IMR-90 (cell line): ENCODE data around the gene NPR3. TPM values are rescaled to one million over a fixed set of nuclear protein-coding genes. Genes with fewer than 3 reads are reported as not detected.

ENCODE experiments used
- ATAC-seq: fragments of 200-7000 bp; cut with Tn5 transposase; 2 replicates; pipeline ENCODE4 v1.9.1; 2020; ENCODE audit warnings: low read depth, mild to moderate bottlenecking, moderate library complexity
- BruUV-seq: library from RNA; stranded (reverse); fragments of 400-500 nt; replicated peaks from 2 replicates; lab custom pipeline; 2021; lab: Mats Ljungman, UMichigan
- CTCF ChIA-PET: fragments of 300-600 bp; formaldehyde crosslinking; extraction: SDS; loops from one replicate; lab custom pipeline; 2021; ENCODE audit warnings: antibody characterized with exemption; lab: Yijun Ruan, JAX
- POLR2A ChIA-PET: fragments of 300-600 bp; sonication (Branson Sonifier 250); formaldehyde crosslinking; loops from one replicate; lab custom pipeline; 2022; ENCODE audit warnings: antibody characterized with exemption; ENCODE audit not compliant: unreplicated experiment; lab: Charles Lee
- DNase-seq: peaks from one replicate; pipeline ENCODE4 v3.0.0; 2013
- H2AFZ ChIP-seq: replicated peaks from 2 replicates; pipeline ENCODE3; 2013; ENCODE audit warnings: low read length, mild to moderate bottlenecking; ENCODE audit not compliant: poor library complexity
- H2AK5ac ChIP-seq: 2 replicates; pipeline ENCODE4 v1.6.1; 2013; ENCODE audit warnings: low read depth, low read length, inconsistent platforms
- H2AK9ac ChIP-seq: replicated peaks from 2 replicates; pipeline ENCODE3; 2013; ENCODE audit warnings: mild to moderate bottlenecking, low read depth, low read length, moderate library complexity; ENCODE audit not compliant: poor library complexity
- H2BK120ac ChIP-seq: 2 replicates; pipeline ENCODE4 v1.6.1; 2013; ENCODE audit warnings: low read depth, low read length, inconsistent platforms
- H2BK15ac ChIP-seq: 3 replicates; pipeline ENCODE4 v1.6.1; 2013; ENCODE audit warnings: low read depth, low read length, inconsistent platforms
- H2BK20ac ChIP-seq: 2 replicates; pipeline ENCODE4 v1.6.1; 2013; ENCODE audit warnings: low read depth, mild to moderate bottlenecking, inconsistent platforms, low read length, moderate library complexity
- H2BK5ac ChIP-seq: 2 replicates; pipeline ENCODE4 v1.6.1; 2013; ENCODE audit warnings: mild to moderate bottlenecking, low read depth, low read length, inconsistent platforms; ENCODE audit not compliant: poor library complexity, severe bottlenecking
- H3K14ac ChIP-seq: replicated peaks from 2 replicates; pipeline ENCODE4 v1.6.1; 2013; ENCODE audit warnings: low read depth, low read length, inconsistent platforms
- H3K18ac ChIP-seq: 2 replicates; pipeline ENCODE4 v1.6.1; 2013; ENCODE audit warnings: low read depth, low read length, control low read depth
- H3K23ac ChIP-seq: 2 replicates; pipeline ENCODE4 v1.6.1; 2013; ENCODE audit warnings: low read depth, low read length, inconsistent platforms
- H3K27ac ChIP-seq: 2 replicates; pipeline ENCODE4 v1.5.1; 2013; ENCODE audit warnings: mild to moderate bottlenecking, control low read depth, low read length; ENCODE audit not compliant: insufficient read depth
- H3K27me3 ChIP-seq: 2 replicates; pipeline ENCODE4 v1.6.1; 2013; ENCODE audit warnings: low read length; ENCODE audit not compliant: control insufficient read depth, insufficient read depth
- H3K36me3 ChIP-seq: 2 replicates; pipeline ENCODE4 v1.6.1; 2013; ENCODE audit warnings: low read length, mixed read lengths; ENCODE audit not compliant: control insufficient read depth, insufficient read depth
- H3K4ac ChIP-seq: 2 replicates; pipeline ENCODE4 v1.6.1; 2013; ENCODE audit warnings: low read depth, low read length, inconsistent platforms
- H3K4me1 ChIP-seq: 2 replicates; pipeline ENCODE4 v1.6.1; 2013; ENCODE audit warnings: low read length, mixed read lengths; ENCODE audit not compliant: control insufficient read depth, insufficient read depth
- H3K4me2 ChIP-seq: 2 replicates; pipeline ENCODE4 v1.6.1; 2013; ENCODE audit warnings: low read depth, mild to moderate bottlenecking, control low read depth, low read length, moderate library complexity
- H3K4me3 ChIP-seq: 2 replicates; pipeline ENCODE4 v1.5.1; 2013; ENCODE audit warnings: low read depth, mild to moderate bottlenecking, control low read depth, low read length, moderate library complexity; ENCODE audit not compliant: insufficient read depth
- H3K56ac ChIP-seq: 2 replicates; pipeline ENCODE4 v1.6.1; 2013; ENCODE audit warnings: low read length, inconsistent platforms; ENCODE audit not compliant: insufficient read depth; ENCODE audit errors: extremely low read depth
- H3K79me1 ChIP-seq, 2 experiments: 2 replicates each; pipeline ENCODE4 v1.6.1; 2013; ENCODE audit warnings: low read length in 2 of 2, inconsistent platforms in 1 of 2, low read depth in 1 of 2
- H3K9ac ChIP-seq: 2 replicates; pipeline ENCODE4 v1.6.1; 2013; ENCODE audit warnings: low read depth, low read length, control low read depth
- H3K9me1 ChIP-seq: 2 replicates; pipeline ENCODE4 v1.6.1; 2013; ENCODE audit warnings: low read length, inconsistent platforms; ENCODE audit not compliant: insufficient read depth
- H3K9me3 ChIP-seq: 2 replicates; pipeline ENCODE4 v1.6.1; 2013; ENCODE audit warnings: low read length; ENCODE audit not compliant: control insufficient read depth, insufficient read depth
- H4K20me1 ChIP-seq: 2 replicates; pipeline ENCODE4 v1.6.1; 2013; ENCODE audit warnings: low read length, inconsistent platforms; ENCODE audit not compliant: insufficient read depth
- H4K5ac ChIP-seq: 2 replicates; pipeline ENCODE4 v1.6.1; 2013; ENCODE audit warnings: mild to moderate bottlenecking, low read depth, low read length, control low read depth
- H4K8ac ChIP-seq, 2 experiments: 2 replicates each; pipeline ENCODE4 v1.6.1; 2013; ENCODE audit warnings: low read depth in 2 of 2, low read length in 2 of 2, control low read depth in 1 of 2, inconsistent platforms in 1 of 2
- H4K91ac ChIP-seq: 2 replicates; pipeline ENCODE4 v1.6.1; 2013; ENCODE audit warnings: low read depth, low read length, inconsistent platforms; ENCODE audit not compliant: insufficient read depth
- CHD1 ChIP-seq: IDR thresholded peaks from 2 replicates; pipeline ENCODE4 v1.6.1; 2012; ENCODE audit warnings: low read depth, low read length, improper control_type of control experiment
- FOS ChIP-seq: fragments of 150-350 bp; IDR thresholded peaks from 2 replicates; pipeline ENCODE4 v1.6.1; 2016; ENCODE audit warnings: low read depth, low read length
- MAFK ChIP-seq: IDR thresholded peaks from 2 replicates; pipeline ENCODE4 v1.6.1; 2012; ENCODE audit warnings: low read depth, low read length, improper control_type of control experiment
- MAZ ChIP-seq: IDR thresholded peaks from 2 replicates; pipeline ENCODE4 v1.6.1; 2012; ENCODE audit warnings: low read depth, mild to moderate bottlenecking, low read length, improper control_type of control experiment, moderate library complexity, borderline replicate concordance
- MXI1 ChIP-seq: IDR thresholded peaks from 2 replicates; pipeline ENCODE4 v1.6.1; 2012; ENCODE audit warnings: low read depth, mild to moderate bottlenecking, low read length, moderate library complexity, borderline replicate concordance
- NFE2L2 ChIP-seq: fragments of 150-350 bp; IDR thresholded peaks from 2 replicates; pipeline ENCODE4 v1.6.1; 2016; ENCODE audit warnings: low read depth, mild to moderate bottlenecking, low read length
- RCOR1 ChIP-seq: IDR thresholded peaks from 2 replicates; pipeline ENCODE4 v1.6.1; 2012; ENCODE audit warnings: mild to moderate bottlenecking, low read length, improper control_type of control experiment; ENCODE audit not compliant: insufficient replicate concordance
- WGBS, 2 experiments: methylation state at CpG; one replicate each; pipeline versions ENCODE4 v1.1.5 to v1.1.7; 2013; ENCODE audit warnings: missing lambda C conversion rate in 2 of 2; ENCODE audit not compliant: insufficient read length in 1 of 2; ENCODE audit errors: extremely low coverage in 2 of 2; 5-methylcytosine and 5-hydroxymethylcytosine counted together
- dilution Hi-C: fragments of 300-500 bp; cut with HindIII; formaldehyde crosslinking; loops from one replicate; pipeline ENCODE4 v1.14.3; 2018; ENCODE audit warnings: low sequenced_read_pairs; ENCODE audit not compliant: unreplicated experiment
- in situ Hi-C: fragments of 300-500 bp; cut with MboI; formaldehyde crosslinking; loops from 3 replicates; pipeline ENCODE4 v1.14.3; 2019; ENCODE audit warnings: low sequenced_read_pairs, inconsistent platforms, mixed read lengths
- intact Hi-C: fragments of 100-400 bp; cut with micrococcal nuclease; formaldehyde crosslinking; loops from 2 replicates; pipeline ENCODE4 v1.10.0; 2022
- polyA plus RNA-seq, 3 experiments: library from polyadenylated mRNA; depleted of rRNA; stranded (reverse); fragments of >200 nt; gene quantifications; 2 replicates each; pipeline ENCODE4 v1.2.3, GENCODE V29; 2012; ENCODE audit warnings: low replicate concordance in 1 of 3
- total RNA-seq: library from RNA; depleted of rRNA; stranded (reverse); fragments of >200 nt; gene quantifications from 2 replicates; pipeline ENCODE4 v1.2.3, GENCODE V29; 2012

NPR3 gene
- total and polyA plus RNA-seq, 2 of the 4 experiments (the other 2 are of a cell fraction), result 24.6 to 88.2 TPM

- ChIA-PET POLR2A (no interaction called here), CTCF (no interaction called here)
- WGBS, 2 experiments, result no CpG with 5 or more reads among the region's 2 CpGs
- Histone ChIP-seq H4K20me1 (no peaks in the 10 kb centered on the region), H4K8ac (no peak overlapping the region), H3K27me3 (no peaks in the 10 kb centered on the region), H2BK5ac (no peak overlapping the region), H3K9ac (no peak overlapping the region), H3K27ac (no peak overlapping the region), H4K91ac (no peak overlapping the region), H2AK9ac (no peak overlapping the region), H2AK5ac (no peak overlapping the region), H3K4me3 (no peak overlapping the region), H3K36me3 (no peaks in the 10 kb centered on the region), H2BK15ac (no peak overlapping the region), H3K4me1 (peaks cover 9% of the 10 kb centered on the region), H2BK120ac (no peak overlapping the region), H2AFZ (no peak overlapping the region), H4K5ac (no peak overlapping the region), H3K79me1 (no peaks in the 10 kb centered on the region), H3K23ac (no peak overlapping the region), H3K9me1 (no peaks in the 10 kb centered on the region), H3K4me2 (no peak overlapping the region), H3K14ac (no peak overlapping the region; the same call in 1 of the 2 replicates), H3K9me3 (no peaks in the 10 kb centered on the region), H3K18ac (no peak overlapping the region), H3K4ac (no peak overlapping the region), H2BK20ac (no peak overlapping the region), H3K56ac (no peak overlapping the region)
- TF ChIP-seq RCOR1 (no peak), MAZ (no peak), MAFK (no peak), MXI1 (no peak), NFE2L2 (no peak), CHD1 (no peak), FOS (no peak)
- in situ Hi-C loops (no loop called here), intact Hi-C loops (no loop called here), dilution Hi-C loops (no loop called here)
- no TSS peak for BruUV-seq
- no peak for ATAC-seq
- peak; percentile 28 for DNase-seq
Measured at GRCh38 chr5:32828492-32828891, 117.4 kb downstream of the NPR3 start.
